WI38 (cell line): ENCODE data around the gene PRSS48.

Experiments used
- H3K4me3 ChIP-seq: 2 replicates; pipeline ENCODE4 v1.5.1; 2011; ENCODE audit warnings: low read depth, mild to moderate bottlenecking, control low read depth, low read length
- TF ChIP-seq, protein P1 (sequence below): IDR thresholded peaks from 2 replicates; pipeline ENCODE4 v1.5.1; 2012; ENCODE audit warnings: low read depth, mild to moderate bottlenecking, control low read depth, low read length

Gene PRSS48

DNA sequence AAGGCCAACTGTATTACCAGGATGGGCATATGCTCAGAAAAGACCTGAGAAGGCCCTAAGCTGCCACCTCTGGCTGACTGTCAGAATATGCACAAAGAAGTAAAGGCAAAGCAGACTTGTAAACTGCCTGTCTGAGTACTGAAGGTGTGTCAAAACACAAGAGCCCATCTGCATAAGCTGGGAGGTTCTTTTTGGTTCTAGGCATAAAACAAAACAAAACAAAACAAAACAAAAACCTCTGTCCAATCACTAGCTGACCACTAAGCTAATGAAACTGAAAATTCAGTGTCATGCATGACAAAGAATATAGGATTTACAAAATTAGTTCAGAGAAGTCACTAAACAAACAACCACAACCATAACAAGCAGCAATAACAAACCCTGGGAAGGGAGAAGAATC, 27.8 kb downstream of the PRSS48 start:
- H3K4me3 ChIP-seq: no peak overlapping the region
- TF ChIP-seq, protein P1, sequence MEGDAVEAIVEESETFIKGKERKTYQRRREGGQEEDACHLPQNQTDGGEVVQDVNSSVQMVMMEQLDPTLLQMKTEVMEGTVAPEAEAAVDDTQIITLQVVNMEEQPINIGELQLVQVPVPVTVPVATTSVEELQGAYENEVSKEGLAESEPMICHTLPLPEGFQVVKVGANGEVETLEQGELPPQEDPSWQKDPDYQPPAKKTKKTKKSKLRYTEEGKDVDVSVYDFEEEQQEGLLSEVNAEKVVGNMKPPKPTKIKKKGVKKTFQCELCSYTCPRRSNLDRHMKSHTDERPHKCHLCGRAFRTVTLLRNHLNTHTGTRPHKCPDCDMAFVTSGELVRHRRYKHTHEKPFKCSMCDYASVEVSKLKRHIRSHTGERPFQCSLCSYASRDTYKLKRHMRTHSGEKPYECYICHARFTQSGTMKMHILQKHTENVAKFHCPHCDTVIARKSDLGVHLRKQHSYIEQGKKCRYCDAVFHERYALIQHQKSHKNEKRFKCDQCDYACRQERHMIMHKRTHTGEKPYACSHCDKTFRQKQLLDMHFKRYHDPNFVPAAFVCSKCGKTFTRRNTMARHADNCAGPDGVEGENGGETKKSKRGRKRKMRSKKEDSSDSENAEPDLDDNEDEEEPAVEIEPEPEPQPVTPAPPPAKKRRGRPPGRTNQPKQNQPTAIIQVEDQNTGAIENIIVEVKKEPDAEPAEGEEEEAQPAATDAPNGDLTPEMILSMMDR: no peak

DNA sequence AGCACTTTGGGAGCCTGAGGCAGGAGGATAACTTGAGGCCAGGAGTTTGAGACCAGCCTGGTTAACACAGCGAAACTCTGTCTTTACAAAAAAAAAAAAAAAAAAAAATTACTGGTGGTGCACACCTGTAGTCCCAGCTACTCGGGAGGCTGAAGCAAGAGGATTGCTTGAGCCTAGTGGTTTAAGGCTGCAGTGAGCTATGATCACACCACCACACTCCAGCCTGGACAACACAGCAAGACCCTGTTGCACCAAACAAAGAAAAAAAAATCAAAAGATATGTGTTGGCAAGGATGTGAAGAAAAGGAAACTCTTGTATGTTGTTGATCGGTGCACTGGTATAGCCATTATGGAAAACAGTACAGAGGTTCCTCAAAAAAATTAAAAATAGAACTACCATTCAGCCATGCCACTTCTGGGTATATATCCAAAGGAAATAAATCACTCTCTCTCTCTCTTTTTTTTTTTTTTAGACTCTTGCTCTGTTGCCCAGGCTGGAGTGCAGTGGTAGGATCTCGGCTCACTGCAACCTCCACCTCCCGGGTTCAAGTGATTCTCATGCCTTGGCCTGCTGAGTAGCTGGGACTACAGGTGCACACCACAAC, 33.3 kb downstream of the PRSS48 start:
- TF ChIP-seq, protein P1: no peak

DNA sequence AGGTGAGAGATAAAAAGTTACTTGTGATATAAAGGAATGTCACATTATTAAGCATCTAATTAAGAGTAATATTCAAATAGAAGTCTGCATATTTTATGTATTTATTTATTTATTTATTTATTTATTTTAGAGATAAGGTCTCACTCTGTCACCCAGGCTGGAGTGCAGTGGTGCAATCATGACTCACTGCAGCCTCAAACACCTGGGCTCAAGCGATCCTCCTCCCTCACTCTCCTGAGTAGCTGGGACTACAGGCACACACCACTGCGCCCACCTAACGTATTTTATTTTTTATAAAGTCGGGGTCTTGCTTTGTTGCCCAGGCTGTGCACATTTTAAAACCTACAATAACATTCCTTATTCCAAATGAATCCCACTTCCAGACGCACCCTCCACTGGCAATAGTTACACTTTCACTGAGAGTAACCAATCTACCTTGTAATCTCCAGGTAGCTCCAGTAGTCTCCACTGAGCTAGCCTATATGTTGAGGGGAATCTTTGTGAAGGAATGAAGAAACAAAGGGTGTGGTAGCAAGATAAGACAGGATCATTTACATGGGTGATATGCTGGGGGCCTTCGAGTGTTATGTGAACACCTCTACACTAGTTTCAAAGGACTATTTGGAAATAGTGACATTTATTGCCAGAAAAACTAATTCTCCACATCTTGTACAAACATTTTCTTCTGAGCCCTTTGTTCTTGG, 36.5 kb downstream of the PRSS48 start:
- TF ChIP-seq, protein P1: no peak
- no peak overlapping the region for H3K4me3 ChIP-seq

More for the DNA sequence above, 33.3 kb downstream of the PRSS48 start:
- H3K4me3 ChIP-seq: no peak overlapping the region

DNA sequence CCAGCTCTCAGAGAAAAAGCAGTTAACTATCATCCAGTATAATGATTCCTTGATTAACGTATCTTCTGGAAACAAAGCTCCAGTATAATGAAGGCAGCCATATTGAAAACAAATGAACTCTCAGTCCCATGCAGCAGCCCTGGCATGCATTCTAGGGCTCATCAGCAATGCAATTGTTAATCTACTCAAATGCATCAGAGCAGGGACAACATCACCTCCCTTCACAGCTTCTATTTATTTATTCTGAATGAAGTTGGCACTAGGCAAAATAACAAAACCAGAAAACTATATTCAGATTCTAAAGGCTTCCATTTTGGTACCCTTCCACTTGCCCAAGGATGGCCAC, 37.0 kb downstream of the PRSS48 start:
- no peak overlapping the region for H3K4me3 ChIP-seq
- TF ChIP-seq, protein P1: no peak

DNA sequence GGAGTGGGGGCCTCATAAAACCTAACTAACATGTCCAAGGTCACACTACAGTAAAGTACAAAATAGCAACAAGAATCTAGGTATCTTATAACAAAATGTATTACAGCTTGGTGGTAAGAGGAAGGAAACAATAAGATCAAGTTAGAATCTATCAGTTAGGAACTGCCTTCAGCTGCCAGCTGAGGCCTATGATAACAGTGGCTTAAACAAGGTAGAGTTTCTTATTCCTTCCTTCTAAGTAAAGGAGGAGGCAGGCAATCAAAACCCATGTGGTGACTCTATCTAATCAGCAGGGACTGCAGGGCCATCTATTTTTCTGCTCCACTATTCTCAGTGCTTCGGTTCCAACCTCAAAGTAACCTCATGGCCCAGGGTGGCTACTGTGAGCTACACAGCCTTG, 37.5 kb downstream of the PRSS48 start:
- TF ChIP-seq, protein P1: no peak
- H3K4me3 ChIP-seq: no peak overlapping the region

DNA sequence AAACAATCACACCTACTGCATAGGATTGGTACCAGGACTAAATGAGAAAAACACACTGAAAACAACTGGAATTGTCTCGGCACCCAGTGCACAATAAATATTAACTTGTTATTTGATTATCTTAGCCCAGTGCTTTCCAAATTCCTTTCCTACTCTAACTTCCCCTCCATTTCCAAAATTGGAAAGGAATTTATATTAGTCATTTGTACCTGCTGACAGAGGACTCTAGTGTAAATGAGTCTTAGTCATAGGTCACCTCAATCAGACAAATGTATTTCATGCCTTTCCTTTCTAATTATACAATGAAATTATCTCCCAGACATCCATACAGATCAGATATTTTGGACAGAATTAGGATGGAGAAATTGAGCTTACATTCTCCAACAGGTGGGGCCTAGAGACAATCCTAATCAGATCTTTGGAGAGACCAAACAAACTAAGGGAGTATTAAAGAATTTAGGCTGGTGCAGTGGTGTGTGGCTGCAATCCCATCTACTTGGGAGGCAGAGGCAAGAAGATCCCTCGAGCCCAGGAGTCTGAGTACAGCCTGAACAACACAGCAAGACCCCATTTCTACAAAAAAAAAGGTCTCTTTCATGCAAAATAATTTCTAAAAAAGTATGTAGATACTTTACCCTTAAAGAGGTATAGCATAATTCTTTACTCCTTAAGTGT, 38.4 kb downstream of the PRSS48 start:
- H3K4me3 ChIP-seq: no peak overlapping the region
- TF ChIP-seq, protein P1: no peak

DNA sequence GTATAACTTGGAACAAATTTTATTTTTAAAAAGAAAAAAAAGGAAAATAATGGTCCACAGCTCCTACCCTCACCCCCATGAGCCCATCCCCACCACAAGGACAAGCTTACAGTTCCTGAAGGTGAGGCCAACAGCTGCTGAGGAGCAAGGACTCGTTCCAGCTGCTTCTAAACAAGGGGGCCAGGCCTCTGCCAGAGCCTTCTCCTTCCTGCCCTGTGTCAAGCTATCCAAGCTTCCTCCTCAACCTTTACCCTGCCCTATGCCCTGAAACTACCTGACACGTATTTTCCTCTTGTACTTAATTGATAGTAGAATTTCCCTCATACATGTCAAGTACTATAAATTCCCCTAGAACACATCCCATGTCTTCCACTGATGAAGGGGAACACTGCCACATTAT, 39.7 kb downstream of the PRSS48 start:
- TF ChIP-seq, protein P1: no peak
- H3K4me3 ChIP-seq: no peak overlapping the region
